Sigmoid colon (tissue), 4 donors: ENCODE measurements around the gene UPF2.

Experiments used
- EP300 ChIP-seq, 4 donors: sonication (generic); formaldehyde crosslinking; IDR thresholded peaks; one replicate each; pipeline ENCODE4 v1.6.1; 2017; ENCODE audit warnings: antibody characterized with exemption in 4 of 4
- TF ChIP-seq, protein P1 (sequence below), 4 experiments: fragments of 450-650 bp in 3 of 4; fragments of 200-600 bp in 1 of 4; IDR thresholded peaks; one replicate each; pipeline ENCODE4 v1.5.1; 2016 to 2019; ENCODE audit warnings: antibody characterized with exemption in 4 of 4, mild to moderate bottlenecking in 3 of 4, moderate library complexity in 2 of 4

- TF ChIP-seq, protein P1, sequence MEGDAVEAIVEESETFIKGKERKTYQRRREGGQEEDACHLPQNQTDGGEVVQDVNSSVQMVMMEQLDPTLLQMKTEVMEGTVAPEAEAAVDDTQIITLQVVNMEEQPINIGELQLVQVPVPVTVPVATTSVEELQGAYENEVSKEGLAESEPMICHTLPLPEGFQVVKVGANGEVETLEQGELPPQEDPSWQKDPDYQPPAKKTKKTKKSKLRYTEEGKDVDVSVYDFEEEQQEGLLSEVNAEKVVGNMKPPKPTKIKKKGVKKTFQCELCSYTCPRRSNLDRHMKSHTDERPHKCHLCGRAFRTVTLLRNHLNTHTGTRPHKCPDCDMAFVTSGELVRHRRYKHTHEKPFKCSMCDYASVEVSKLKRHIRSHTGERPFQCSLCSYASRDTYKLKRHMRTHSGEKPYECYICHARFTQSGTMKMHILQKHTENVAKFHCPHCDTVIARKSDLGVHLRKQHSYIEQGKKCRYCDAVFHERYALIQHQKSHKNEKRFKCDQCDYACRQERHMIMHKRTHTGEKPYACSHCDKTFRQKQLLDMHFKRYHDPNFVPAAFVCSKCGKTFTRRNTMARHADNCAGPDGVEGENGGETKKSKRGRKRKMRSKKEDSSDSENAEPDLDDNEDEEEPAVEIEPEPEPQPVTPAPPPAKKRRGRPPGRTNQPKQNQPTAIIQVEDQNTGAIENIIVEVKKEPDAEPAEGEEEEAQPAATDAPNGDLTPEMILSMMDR (IDR thresholded peaks at IDR 0.05), result no peak
- no peak for TF ChIP-seq EP300 (IDR thresholded peaks at IDR 0.05)
Measured at GRCh38 chr10:11908536-11908935, 134.1 kb downstream of the UPF2 start.
